ENCODE measurements around the gene AGXT.

Gene AGXT

GRCh38 chr2:240925568-240926515, 57.2 kb downstream of the AGXT start:
- ChIA-PET POLR2A (no interaction called here), CTCF (interaction anchor here (3.2 kb wide), 1 partner anchor 11 kb away, joined by 31 read pairs; no protein-coding TSS in a partner anchor)
- no peak for DNase-seq (ENCODE audit: low read depth, low spot score)
- no peak for TF ChIP-seq CTCF (IDR thresholded peaks at IDR 0.05; ENCODE audit: insufficient read depth, low read length, missing control alignments)
- no peak overlapping the region for H3K4me3 ChIP-seq (ENCODE audit: low read depth, low read length)

- TF ChIP-seq CTCF (IDR thresholded peaks at IDR 0.05; ENCODE audit: insufficient read depth, low read length, missing control alignments): no peak
- H3K4me3 ChIP-seq (ENCODE audit: low read depth, low read length): peak overlapping the region; percentile 38
- POLR2A ChIA-PET: no interaction called here
- CTCF ChIA-PET: interaction anchor here (3.2 kb wide), 1 partner anchor 12 kb away, joined by 31 read pairs; no protein-coding TSS in a partner anchor
- DNase-seq (ENCODE audit: low read depth, low spot score): no peak
Observed at GRCh38 chr2:240926516-240927389, 58.1 kb downstream of the AGXT start.

GRCh38 chr2:240927390-240927781, 58.8 kb downstream of the AGXT start:
- no peak for DNase-seq (ENCODE audit: low read depth, low spot score)
- POLR2A ChIA-PET: no interaction called here
- H3K4me3 ChIP-seq (ENCODE audit: low read depth, low read length): no peak overlapping the region
- TF ChIP-seq CTCF (IDR thresholded peaks at IDR 0.05; ENCODE audit: insufficient read depth, low read length, missing control alignments): no peak
- CTCF ChIA-PET: interaction anchor here (3.2 kb wide), 1 partner anchor 12 kb away, joined by 31 read pairs; no protein-coding TSS in a partner anchor

GRCh38 chr2:240928476-240929363, 60.1 kb downstream of the AGXT start:
- no peak overlapping the region for H3K4me3 ChIP-seq (ENCODE audit: low read depth, low read length)
- no peak for TF ChIP-seq CTCF (IDR thresholded peaks at IDR 0.05; ENCODE audit: insufficient read depth, low read length, missing control alignments)
- CTCF ChIA-PET: interaction anchor here (1.6 to 3.2 kb wide), 2 partner anchors 14 kb away, joined by 3 to 31 read pairs; no protein-coding TSS in a partner anchor
- no peak for DNase-seq (ENCODE audit: low read depth, low spot score)
- POLR2A ChIA-PET: no interaction called here

GRCh38 chr2:240929364-240930095, 60.9 kb downstream of the AGXT start:
- CTCF ChIA-PET: interaction anchor here (1.6 kb wide), 1 partner anchor 15 kb away, joined by 3 read pairs; no protein-coding TSS in a partner anchor
- no peak for TF ChIP-seq CTCF (IDR thresholded peaks at IDR 0.05; ENCODE audit: insufficient read depth, low read length, missing control alignments)
- POLR2A ChIA-PET: no interaction called here
- DNase-seq (ENCODE audit: low read depth, low spot score): no peak
- H3K4me3 ChIP-seq (ENCODE audit: low read depth, low read length): no peak overlapping the region
